ENCODE results near the gene PTPN3.

Gene PTPN3

GRCh38 chr9:109476642-109477257 lies 21.4 kb downstream of the PTPN3 start:
- DNase-seq (ENCODE audit: low read depth) = no peak
- no peak for TF ChIP-seq CTCF (IDR thresholded peaks at IDR 0.05; ENCODE audit: low read depth, low read length, missing control alignments)
- no peak overlapping the region for H3K4me3 ChIP-seq (ENCODE audit: low read depth, low read length)

GRCh38 chr9:109475526-109475925 lies 22.6 kb downstream of the PTPN3 start:
- no peak overlapping the region for H3K4me3 ChIP-seq (ENCODE audit: low read depth, low read length)
- TF ChIP-seq CTCF (IDR thresholded peaks at IDR 0.05; ENCODE audit: low read depth, low read length, missing control alignments) = no peak
- no peak for DNase-seq (ENCODE audit: low read depth)

- DNase-seq (ENCODE audit: low read depth) = no peak
- H3K4me3 ChIP-seq (ENCODE audit: low read depth, low read length) = no peak overlapping the region
- TF ChIP-seq CTCF (IDR thresholded peaks at IDR 0.05; ENCODE audit: low read depth, low read length, missing control alignments) = no peak
These were observed 23.2 kb downstream of the PTPN3 start for GRCh38 chr9:109474944-109475343.

GRCh38 chr9:109474170-109474569 lies 23.9 kb downstream of the PTPN3 start:
- TF ChIP-seq CTCF (IDR thresholded peaks at IDR 0.05; ENCODE audit: low read depth, low read length, missing control alignments) = no peak
- DNase-seq (ENCODE audit: low read depth) = no peak
- H3K4me3 ChIP-seq (ENCODE audit: low read depth, low read length) = no peak overlapping the region

- TF ChIP-seq CTCF (IDR thresholded peaks at IDR 0.05; ENCODE audit: low read depth, low read length, missing control alignments) = no peak
- no peak for DNase-seq (ENCODE audit: low read depth)
- no peak overlapping the region for H3K4me3 ChIP-seq (ENCODE audit: low read depth, low read length)
These were observed 24.8 kb downstream of the PTPN3 start for GRCh38 chr9:109473329-109473728.

- no peak for DNase-seq (ENCODE audit: low read depth)
- no peak overlapping the region for H3K4me3 ChIP-seq (ENCODE audit: low read depth, low read length)
- TF ChIP-seq CTCF (IDR thresholded peaks at IDR 0.05; ENCODE audit: low read depth, low read length, missing control alignments) = no peak
These were observed 26.4 kb downstream of the PTPN3 start for GRCh38 chr9:109471475-109472393.

Measured in GM12864 (cell line).